Measurements from ENCODE around the gene KIF18B. TPM values are rescaled to one million over a fixed set of nuclear protein-coding genes. Genes with fewer than 3 reads are reported as not detected.
A peak's percentile ranks its signal among the peaks of the same experiment; 100 is the strongest.
"Not testable (repeated sequence)": the region's sequence is repeated elsewhere in the genome, so short reads cannot be mapped to it uniquely, and the experiment has no call there.

KIF18B gene
- total RNA-seq, 2 donors from 2014 or later = 37.7 to 51.5 TPM

GRCh38 chr17:44961921-44962350, 14.4 kb upstream of the KIF18B start:
- Mint-ChIP-seq H3K27me3 (peaks cover 38% of the 10 kb centered on the region), H3K27ac (no peak overlapping the region), H3K36me3 (ENCODE audit: low read depth) (peaks cover 7% of the 10 kb centered on the region), H3K4me3 (no peak overlapping the region), H3K4me1 (no peaks in the 10 kb centered on the region), H3K9me3 (no peaks in the 10 kb centered on the region)
- ATAC-seq (replicated peaks) = no peak

GRCh38 chr17:44960691-44961090, 13.1 kb upstream of the KIF18B start:
- H3K27ac Mint-ChIP-seq = no peak overlapping the region
- no peak for ATAC-seq (replicated peaks)
- H3K4me3 Mint-ChIP-seq = peak overlapping the region; percentile 26
- peaks cover 2% of the 10 kb centered on the region for H3K36me3 Mint-ChIP-seq (ENCODE audit: low read depth)
- peaks cover 30% of the 10 kb centered on the region for H3K27me3 Mint-ChIP-seq
- no peaks in the 10 kb centered on the region for H3K9me3 Mint-ChIP-seq
- no peaks in the 10 kb centered on the region for H3K4me1 Mint-ChIP-seq

GRCh38 chr17:44959821-44960531, 12.4 kb upstream of the KIF18B start:
- H3K27ac Mint-ChIP-seq = no peak overlapping the region
- H3K27me3 Mint-ChIP-seq = peaks cover 25% of the 10 kb centered on the region
- H3K36me3 Mint-ChIP-seq (ENCODE audit: low read depth) = no peaks in the 10 kb centered on the region
- H3K4me1 Mint-ChIP-seq = no peaks in the 10 kb centered on the region
- ATAC-seq (replicated peaks) = peak; percentile 11
- H3K9me3 Mint-ChIP-seq = no peaks in the 10 kb centered on the region
- peak overlapping the region; percentile 26 for H3K4me3 Mint-ChIP-seq

GRCh38 chr17:44956998-44957981, 9.7 kb upstream of the KIF18B start:
- H3K9me3 Mint-ChIP-seq = no peaks in the 10 kb centered on the region
- H3K27ac Mint-ChIP-seq = no peak overlapping the region
- H3K27me3 Mint-ChIP-seq = peaks cover 13% of the 10 kb centered on the region
- no peak for ATAC-seq (replicated peaks)
- H3K4me3 Mint-ChIP-seq = no peak overlapping the region
- H3K36me3 Mint-ChIP-seq (ENCODE audit: low read depth) = no peaks in the 10 kb centered on the region
- no peaks in the 10 kb centered on the region for H3K4me1 Mint-ChIP-seq

- no peaks in the 10 kb centered on the region for H3K36me3 Mint-ChIP-seq (ENCODE audit: low read depth)
- H3K4me1 Mint-ChIP-seq = no peaks in the 10 kb centered on the region
- no peak overlapping the region for H3K27ac Mint-ChIP-seq
- H3K4me3 Mint-ChIP-seq = no peak overlapping the region
- ATAC-seq (replicated peaks) = no peak
- no peaks in the 10 kb centered on the region for H3K9me3 Mint-ChIP-seq
- H3K27me3 Mint-ChIP-seq = peaks cover 10% of the 10 kb centered on the region
Observed at GRCh38 chr17:44955674-44956425, 8.3 kb upstream of the KIF18B start.

GRCh38 chr17:44952946-44953475, 5.4 kb upstream of the KIF18B start:
- H3K36me3 Mint-ChIP-seq (ENCODE audit: low read depth) = no peaks in the 10 kb centered on the region
- H3K27me3 Mint-ChIP-seq = peaks cover under 1% of the 10 kb centered on the region
- ATAC-seq (replicated peaks) = no peak
- no peaks in the 10 kb centered on the region for H3K4me1 Mint-ChIP-seq
- H3K9me3 Mint-ChIP-seq = no peaks in the 10 kb centered on the region
- H3K27ac Mint-ChIP-seq = no peak overlapping the region
- H3K4me3 Mint-ChIP-seq = no peak overlapping the region

- H3K4me1 Mint-ChIP-seq = peaks cover 6% of the 10 kb centered on the region
- peaks cover 9% of the 10 kb centered on the region for H3K36me3 Mint-ChIP-seq (ENCODE audit: low read depth)
- ATAC-seq (replicated peaks) = no peak
- no peaks in the 10 kb centered on the region for H3K27me3 Mint-ChIP-seq
- H3K4me3 Mint-ChIP-seq = peak overlapping the region; percentile 88
- H3K27ac Mint-ChIP-seq = peak overlapping the region; percentile 87
- no peaks in the 10 kb centered on the region for H3K9me3 Mint-ChIP-seq
Observed at GRCh38 chr17:44948315-44948795, 782 bp upstream of the KIF18B start.

- peak overlapping the region; percentile 88 for H3K4me3 Mint-ChIP-seq
- ATAC-seq (replicated peaks); H3K4me1 Mint-ChIP-seq; H3K36me3 Mint-ChIP-seq (ENCODE audit: low read depth); H3K27me3 Mint-ChIP-seq; H3K27ac Mint-ChIP-seq; H3K9me3 Mint-ChIP-seq: not testable (repeated sequence)
Observed at GRCh38 chr17:44945652-44946051, 1.9 kb downstream of the KIF18B start.

GRCh38 chr17:44942456-44942855, 5.1 kb downstream of the KIF18B start:
- Mint-ChIP-seq H3K27me3 (no peaks in the 10 kb centered on the region), H3K4me3 (no peak overlapping the region), H3K4me1 (peaks cover 6% of the 10 kb centered on the region), H3K9me3 (no peaks in the 10 kb centered on the region), H3K27ac (no peak overlapping the region), H3K36me3 (ENCODE audit: low read depth) (peaks cover 9% of the 10 kb centered on the region)
- ATAC-seq (replicated peaks) = no peak

GRCh38 chr17:44941712-44942331, 5.8 kb downstream of the KIF18B start:
- Mint-ChIP-seq H3K27ac (peak overlapping the region; percentile 20), H3K4me3 (no peak overlapping the region), H3K36me3 (ENCODE audit: low read depth) (peaks cover 9% of the 10 kb centered on the region), H3K27me3 (no peaks in the 10 kb centered on the region), H3K4me1 (peaks cover 6% of the 10 kb centered on the region), H3K9me3 (no peaks in the 10 kb centered on the region)
- no peak for ATAC-seq (replicated peaks)

- no peak for ATAC-seq (replicated peaks)
- H3K36me3 Mint-ChIP-seq (ENCODE audit: low read depth) = no peaks in the 10 kb centered on the region
- no peaks in the 10 kb centered on the region for H3K9me3 Mint-ChIP-seq
- no peaks in the 10 kb centered on the region for H3K4me1 Mint-ChIP-seq
- H3K27me3 Mint-ChIP-seq = no peaks in the 10 kb centered on the region
- H3K4me3 Mint-ChIP-seq = no peak overlapping the region
- no peak overlapping the region for H3K27ac Mint-ChIP-seq
Observed at GRCh38 chr17:44940768-44941167, 6.8 kb downstream of the KIF18B start.

- no peaks in the 10 kb centered on the region for H3K9me3 Mint-ChIP-seq
- no peaks in the 10 kb centered on the region for H3K4me1 Mint-ChIP-seq
- H3K4me3 Mint-ChIP-seq = no peak overlapping the region
- no peak for ATAC-seq (replicated peaks)
- H3K27ac Mint-ChIP-seq = no peak overlapping the region
- H3K36me3 Mint-ChIP-seq (ENCODE audit: low read depth) = no peaks in the 10 kb centered on the region
- H3K27me3 Mint-ChIP-seq = no peaks in the 10 kb centered on the region
Observed at GRCh38 chr17:44940317-44940716, 7.3 kb downstream of the KIF18B start.

- H3K9me3 Mint-ChIP-seq = no peaks in the 10 kb centered on the region
- H3K27me3 Mint-ChIP-seq = no peaks in the 10 kb centered on the region
- no peaks in the 10 kb centered on the region for H3K4me1 Mint-ChIP-seq
- no peak overlapping the region for H3K4me3 Mint-ChIP-seq
- H3K27ac Mint-ChIP-seq = no peak overlapping the region
- peaks cover 4% of the 10 kb centered on the region for H3K36me3 Mint-ChIP-seq (ENCODE audit: low read depth)
- ATAC-seq (replicated peaks) = no peak
Observed at GRCh38 chr17:44935116-44935515, 12.5 kb downstream of the KIF18B start.

- no peak overlapping the region for H3K4me3 Mint-ChIP-seq
- no peak for ATAC-seq (replicated peaks)
- H3K27ac Mint-ChIP-seq = no peak overlapping the region
- H3K27me3 Mint-ChIP-seq = no peaks in the 10 kb centered on the region
- no peaks in the 10 kb centered on the region for H3K4me1 Mint-ChIP-seq
- peaks cover 7% of the 10 kb centered on the region for H3K36me3 Mint-ChIP-seq (ENCODE audit: low read depth)
- no peaks in the 10 kb centered on the region for H3K9me3 Mint-ChIP-seq
Observed at GRCh38 chr17:44934745-44935105, 12.8 kb downstream of the KIF18B start.
